Measurements from ENCODE around the gene IFNA14. TPM values are rescaled to one million over a fixed set of nuclear protein-coding genes. Genes with fewer than 3 reads are reported as not detected.
"Not testable (repeated sequence)": the region's sequence is repeated elsewhere in the genome, so short reads cannot be mapped to it uniquely, and the experiment has no call there.

IFNA14 gene
- total RNA-seq, 3 donors from 2014 or later: not detected

- Histone ChIP-seq H3K36me3 (ENCODE audit: low read depth) (no peaks in the 10 kb centered on the region), H3K4me3 (no peak overlapping the region), H3K9me3 (no peaks in the 10 kb centered on the region), H3K4me1 (ENCODE audit: low read depth) (no peaks in the 10 kb centered on the region)
- ATAC-seq: no peak
- no peak for TF ChIP-seq CTCF (IDR thresholded peaks at IDR 0.05)
- intact Hi-C loops (cut with DNase I, micrococcal nuclease): no loop called here
- DNase-seq: no peak
These were observed 29.5 kb downstream of the IFNA14 start for GRCh38 chr9:21210311-21210710.

- DNase-seq; H3K4me1 ChIP-seq (ENCODE audit: low read depth); ATAC-seq; H3K9me3 ChIP-seq; H3K4me3 ChIP-seq; H3K36me3 ChIP-seq (ENCODE audit: low read depth); intact Hi-C loops (cut with DNase I, micrococcal nuclease): not testable (repeated sequence)
These were observed 32.8 kb downstream of the IFNA14 start, which contains the start of gene IFNA10 for GRCh38 chr9:21207043-21207442. IFNA10 (minus strand) TSS chr9:21207143; CDS start chr9:21207097, 46 bp downstream.

- DNase-seq (no peak), ATAC-seq (no peak)
- Histone ChIP-seq H3K4me1 (ENCODE audit: low read depth) (no peaks in the 10 kb centered on the region), H3K9me3 (no peaks in the 10 kb centered on the region), H3K36me3 (ENCODE audit: low read depth) (no peaks in the 10 kb centered on the region), H3K4me3 (no peak overlapping the region)
- no peak for TF ChIP-seq CTCF (IDR thresholded peaks at IDR 0.05)
- intact Hi-C loops (cut with DNase I, micrococcal nuclease): no loop called here
These were observed 34.6 kb downstream of the IFNA14 start for GRCh38 chr9:21205204-21205603.

GRCh38 chr9:21202105-21202504, 37.7 kb downstream of the IFNA14 start, which contains the start of gene IFNA7:
IFNA7 (minus strand) TSS chr9:21202205; CDS start chr9:21202165, 40 bp downstream.
- H3K4me3 ChIP-seq; H3K9me3 ChIP-seq; intact Hi-C loops (cut with DNase I, micrococcal nuclease); ATAC-seq; H3K36me3 ChIP-seq (ENCODE audit: low read depth); H3K4me1 ChIP-seq (ENCODE audit: low read depth); DNase-seq: not testable (repeated sequence)

GRCh38 chr9:21194867-21195776, 44.7 kb downstream of the IFNA14 start:
- DNase-seq (peak in 1 of 3 donors; percentile 28), ATAC-seq (peak; percentile 69)
- H3K4me1 ChIP-seq (ENCODE audit: low read depth); H3K36me3 ChIP-seq (ENCODE audit: low read depth); H3K9me3 ChIP-seq; H3K4me3 ChIP-seq; intact Hi-C loops (cut with DNase I, micrococcal nuclease): not testable (repeated sequence)

Other genes with a start within 250 kb of the IFNA14 start
- gene HACD4, start 208.4 kb downstream of the IFNA14 start, total RNA-seq: 1 to 10 TPM in 2 of 3 donors, under 1 TPM in 1; 0.93 to 6.1 (median 1.9) TPM
- gene IFNB1, start 162.1 kb downstream of the IFNA14 start, total RNA-seq: not detected
- gene IFNW1, start 98.2 kb downstream of the IFNA14 start, total RNA-seq: not detected
- gene IFNA21, start 73.3 kb downstream of the IFNA14 start, total RNA-seq: not detected
- not detected for gene IFNA4, start 52.4 kb downstream of the IFNA14 start, total RNA-seq
- gene IFNA7, start 37.8 kb downstream of the IFNA14 start, total RNA-seq: not detected
- not detected for gene IFNA10, start 32.9 kb downstream of the IFNA14 start, total RNA-seq
- gene IFNA16, start 22.7 kb downstream of the IFNA14 start, total RNA-seq: not detected
- gene IFNA17, start 11.8 kb downstream of the IFNA14 start, total RNA-seq: not detected
- under 1 TPM in 1 of 3 donors, not detected in 2; 0.41 TPM for gene IFNA5, start 65.3 kb upstream of the IFNA14 start, total RNA-seq
- 10 to 100 TPM; 21.8 to 23.9 (median 23.4) TPM for gene KLHL9, start 95.4 kb upstream of the IFNA14 start, total RNA-seq
- not detected for gene IFNA6, start 110.9 kb upstream of the IFNA14 start, total RNA-seq
- not detected for gene IFNA13, start 128.1 kb upstream of the IFNA14 start, total RNA-seq
- not detected for gene IFNA2, start 145.4 kb upstream of the IFNA14 start, total RNA-seq
- gene IFNA8, start 169.1 kb upstream of the IFNA14 start, total RNA-seq: not detected
- gene IFNA1, start 200.4 kb upstream of the IFNA14 start, total RNA-seq: not detected
- gene IFNE, start 242.3 kb upstream of the IFNA14 start, total RNA-seq: not detected

Measured in mucosa of descending colon (tissue), 3 donors.